ENCODE measurements around the gene CCL8. TPM values are rescaled to one million over a fixed set of nuclear protein-coding genes. Genes with fewer than 3 reads are reported as not detected.

Gene CCL8
- polyA plus RNA-seq (2013, experiment 1 of 2; ENCODE audit: insufficient read length), result not detected
- not detected for polyA plus RNA-seq (2013, experiment 2 of 2; ENCODE audit: insufficient read length)

GRCh38 chr17:34319039-34319483 lies at the start of gene CCL8:
TSS of gene CCL8 (plus strand) at chr17:34319435. CDS start at chr17:34319502, 67 bp downstream.
- DNase-seq, result no peak

- DNase-seq, result no peak
Observed at GRCh38 chr17:34269969-34270368, 49.3 kb upstream of the CCL8 start, which contains the start of gene CCL7. TSS of gene CCL7 (plus strand) at chr17:34270221. CDS start at chr17:34270291, 70 bp downstream.

GRCh38 chr17:34275881-34276280 lies 43.4 kb upstream of the CCL8 start:
- DNase-seq, result peak; percentile 89

- DNase-seq, result no peak
Observed at GRCh38 chr17:34276826-34277225, 42.4 kb upstream of the CCL8 start.

- peak; percentile 30 for DNase-seq
Observed at GRCh38 chr17:34283571-34283970, 35.7 kb upstream of the CCL8 start.

GRCh38 chr17:34285286-34285792 lies 33.9 kb upstream of the CCL8 start, which contains the start of gene CCL11:
TSS of gene CCL11 (plus strand) at chr17:34285742. CDS start at chr17:34285809, 67 bp downstream.
- no peak for DNase-seq

GRCh38 chr17:34287875-34288274 lies 31.4 kb upstream of the CCL8 start:
- peak; percentile 70 for DNase-seq

GRCh38 chr17:34290586-34290985 lies 28.6 kb upstream of the CCL8 start:
- DNase-seq, result no peak

- no peak for DNase-seq
Observed at GRCh38 chr17:34291721-34292348, 27.4 kb upstream of the CCL8 start.

GRCh38 chr17:34299027-34299426 lies 20.2 kb upstream of the CCL8 start:
- no peak for DNase-seq

GRCh38 chr17:34299956-34300577 lies 19.2 kb upstream of the CCL8 start:
- DNase-seq, result peak; percentile 65

GRCh38 chr17:34300652-34301370 lies 18.4 kb upstream of the CCL8 start:
- peak; percentile 74 for DNase-seq

- peak; percentile 57 for DNase-seq
Observed at GRCh38 chr17:34301986-34302385, 17.2 kb upstream of the CCL8 start.

GRCh38 chr17:34302636-34303035 lies 16.6 kb upstream of the CCL8 start:
- DNase-seq, result no peak

GRCh38 chr17:34303606-34304005 lies 15.6 kb upstream of the CCL8 start:
- DNase-seq, result no peak

- DNase-seq, result no peak
Observed at GRCh38 chr17:34305061-34305460, 14.2 kb upstream of the CCL8 start.

- peak; percentile 30 for DNase-seq
Observed at GRCh38 chr17:34305606-34306005, 13.6 kb upstream of the CCL8 start.

GRCh38 chr17:34306466-34306865 lies 12.8 kb upstream of the CCL8 start:
- DNase-seq, result peak; percentile 78

GRCh38 chr17:34307110-34307509 lies 12.1 kb upstream of the CCL8 start:
- DNase-seq, result no peak

- no peak for DNase-seq
Observed at GRCh38 chr17:34308371-34308770, 10.9 kb upstream of the CCL8 start.

GRCh38 chr17:34311291-34311690 lies 7.9 kb upstream of the CCL8 start:
- DNase-seq, result no peak

- peak; percentile 77 for DNase-seq
Observed at GRCh38 chr17:34312080-34312479, 7.2 kb upstream of the CCL8 start.

- peak; percentile 23 for DNase-seq
Observed at GRCh38 chr17:34313164-34313563, 6.1 kb upstream of the CCL8 start.
